Karpas-422 (cell line): ENCODE measurements around the gene PKNOX2. TPM values are rescaled to one million over a fixed set of nuclear protein-coding genes. Genes with fewer than 3 reads are reported as not detected.
A peak's percentile ranks its signal among the peaks of the same experiment; 100 is the strongest.

Source experiments
- DNase-seq: peaks from one replicate; pipeline ENCODE4 v3.0.0-alpha.2; 2015
- H2AFZ ChIP-seq: fragments of 200-600 bp; sonication (generic); 2 replicates; pipeline ENCODE4 v1.6.1; 2014; ENCODE audit warnings: antibody characterized with exemption, low read length, mixed read lengths
- H3K27ac ChIP-seq: fragments of 200-600 bp; sonication (generic); 2 replicates; pipeline ENCODE4 v1.5.1; 2014; ENCODE audit warnings: mild to moderate bottlenecking, low read length, moderate library complexity
- H3K27me3 ChIP-seq: fragments of 200-600 bp; sonication (generic); 2 replicates; pipeline ENCODE4 v1.6.1; 2014; ENCODE audit warnings: low read length, mixed read lengths
- H3K36me3 ChIP-seq: fragments of 200-600 bp; sonication (generic); 2 replicates; pipeline ENCODE4 v1.6.1; 2014; ENCODE audit warnings: low read length, mixed read lengths; ENCODE audit not compliant: insufficient read depth
- H3K4me1 ChIP-seq: fragments of 200-600 bp; sonication (generic); 2 replicates; pipeline ENCODE4 v1.6.1; 2014; ENCODE audit warnings: mild to moderate bottlenecking, low read length, mixed read lengths
- H3K4me2 ChIP-seq: fragments of 200-600 bp; sonication (generic); 2 replicates; pipeline ENCODE4 v1.6.1; 2014; ENCODE audit warnings: low read length, low read depth, mild to moderate bottlenecking; ENCODE audit not compliant: poor library complexity, severe bottlenecking
- H3K4me3 ChIP-seq: fragments of 200-600 bp; sonication (generic); 2 replicates; pipeline ENCODE4 v1.5.1; 2014; ENCODE audit warnings: mild to moderate bottlenecking, antibody characterized with exemption, low read length, mixed read lengths
- H3K79me2 ChIP-seq: fragments of 200-600 bp; sonication (generic); 2 replicates; pipeline ENCODE4 v1.6.1; 2014; ENCODE audit warnings: mild to moderate bottlenecking, low read length, mixed read lengths
- H3K9ac ChIP-seq: fragments of 200-600 bp; sonication (generic); 2 replicates; pipeline ENCODE4 v1.6.0; 2014; ENCODE audit warnings: low read length
- H3K9me2 ChIP-seq: fragments of 200-600 bp; sonication (generic), shearing (Covaris generic); replicated peaks from 2 replicates; pipeline ENCODE4 v1.6.0; 2014; ENCODE audit warnings: mild to moderate bottlenecking, low read length, moderate library complexity; ENCODE audit not compliant: insufficient read depth
- H3K9me3 ChIP-seq: fragments of 300-700, 200-600 bp; sonication (generic); 2 replicates; pipeline ENCODE4 v1.6.1; 2014; ENCODE audit warnings: low read length, mixed read lengths
- H4K20me1 ChIP-seq: fragments of 200-600 bp; sonication (generic); 2 replicates; pipeline ENCODE4 v1.6.1; 2014; ENCODE audit warnings: mild to moderate bottlenecking, antibody characterized with exemption, low read length, low read depth; ENCODE audit not compliant: insufficient read depth
- total RNA-seq: library from RNA; depleted of rRNA; stranded (reverse); fragments of >200 nt; shearing (Covaris generic); gene quantifications from 2 replicates; pipeline ENCODE4 v1.2.3, GENCODE V29; 2014; ENCODE audit warnings: low replicate concordance

The PKNOX2 gene
- total RNA-seq, 1 experiment from 2014 or later, result 1.5 TPM

GRCh38 chr11:125343718-125344131, 179.2 kb downstream of the PKNOX2 start:
- Histone ChIP-seq H3K79me2 (no peaks in the 10 kb centered on the region), H4K20me1 (no peaks in the 10 kb centered on the region), H3K4me1 (peaks cover 35% of the 10 kb centered on the region), H3K4me3 (no peak overlapping the region), H3K27me3 (no peaks in the 10 kb centered on the region), H3K9me2 (no peaks in the 10 kb centered on the region), H3K9me3 (no peaks in the 10 kb centered on the region), H3K27ac (no peak overlapping the region), H3K9ac (no peak overlapping the region), H3K36me3 (no peaks in the 10 kb centered on the region), H3K4me2 (no peak overlapping the region), H2AFZ (no peak overlapping the region)
- no peak for DNase-seq

- Histone ChIP-seq H3K36me3 (no peaks in the 10 kb centered on the region), H3K4me2 (no peak overlapping the region), H3K4me1 (peaks cover 43% of the 10 kb centered on the region), H3K79me2 (no peaks in the 10 kb centered on the region), H3K9me2 (no peaks in the 10 kb centered on the region), H3K4me3 (no peak overlapping the region), H2AFZ (no peak overlapping the region), H3K27me3 (no peaks in the 10 kb centered on the region), H4K20me1 (no peaks in the 10 kb centered on the region), H3K9ac (no peak overlapping the region), H3K9me3 (no peaks in the 10 kb centered on the region), H3K27ac (no peak overlapping the region)
- DNase-seq, result no peak
Measured at GRCh38 chr11:125344846-125345420, 180.4 kb downstream of the PKNOX2 start.

- Histone ChIP-seq H3K9me3 (no peaks in the 10 kb centered on the region), H3K9me2 (no peaks in the 10 kb centered on the region), H3K27ac (no peak overlapping the region), H3K4me3 (no peak overlapping the region), H4K20me1 (no peaks in the 10 kb centered on the region), H3K9ac (no peak overlapping the region), H3K79me2 (no peaks in the 10 kb centered on the region), H2AFZ (no peak overlapping the region), H3K36me3 (no peaks in the 10 kb centered on the region), H3K4me2 (no peak overlapping the region), H3K27me3 (no peaks in the 10 kb centered on the region), H3K4me1 (peaks cover 49% of the 10 kb centered on the region)
- peak; percentile 80 for DNase-seq
Measured at GRCh38 chr11:125345421-125346178, 181.0 kb downstream of the PKNOX2 start.

- Histone ChIP-seq H4K20me1 (no peaks in the 10 kb centered on the region), H3K4me1 (peaks cover 54% of the 10 kb centered on the region), H3K4me3 (no peak overlapping the region), H3K9me3 (no peaks in the 10 kb centered on the region), H3K27ac (no peak overlapping the region), H3K9ac (no peak overlapping the region), H2AFZ (no peak overlapping the region), H3K79me2 (no peaks in the 10 kb centered on the region), H3K9me2 (no peaks in the 10 kb centered on the region), H3K36me3 (no peaks in the 10 kb centered on the region), H3K4me2 (no peak overlapping the region), H3K27me3 (no peaks in the 10 kb centered on the region)
- no peak for DNase-seq
Measured at GRCh38 chr11:125346179-125346530, 181.6 kb downstream of the PKNOX2 start.

- Histone ChIP-seq H3K9ac (no peak overlapping the region), H3K4me2 (no peak overlapping the region), H3K4me3 (no peak overlapping the region), H2AFZ (no peak overlapping the region), H3K27ac (no peak overlapping the region), H3K27me3 (no peaks in the 10 kb centered on the region), H3K4me1 (peaks cover 54% of the 10 kb centered on the region), H3K79me2 (no peaks in the 10 kb centered on the region), H4K20me1 (no peaks in the 10 kb centered on the region), H3K9me2 (no peaks in the 10 kb centered on the region), H3K36me3 (no peaks in the 10 kb centered on the region), H3K9me3 (no peaks in the 10 kb centered on the region)
- DNase-seq, result no peak
Measured at GRCh38 chr11:125346565-125347260, 182.2 kb downstream of the PKNOX2 start.

- Histone ChIP-seq H3K4me3 (no peak overlapping the region), H2AFZ (no peak overlapping the region), H3K9ac (no peak overlapping the region), H3K27ac (no peak overlapping the region), H3K9me2 (no peaks in the 10 kb centered on the region), H3K4me1 (peaks cover 58% of the 10 kb centered on the region), H3K9me3 (no peaks in the 10 kb centered on the region), H3K4me2 (no peak overlapping the region), H3K79me2 (no peaks in the 10 kb centered on the region), H3K36me3 (no peaks in the 10 kb centered on the region), H4K20me1 (no peaks in the 10 kb centered on the region), H3K27me3 (no peaks in the 10 kb centered on the region)
- no peak for DNase-seq
Measured at GRCh38 chr11:125347261-125347585, 182.7 kb downstream of the PKNOX2 start.

GRCh38 chr11:125348141-125348651, 183.6 kb downstream of the PKNOX2 start:
- H3K9me3 ChIP-seq, result no peaks in the 10 kb centered on the region
- H3K27me3 ChIP-seq, result no peaks in the 10 kb centered on the region
- H3K36me3 ChIP-seq, result no peaks in the 10 kb centered on the region
- no peak overlapping the region for H3K9ac ChIP-seq
- H3K4me2 ChIP-seq, result no peak overlapping the region
- H3K4me3 ChIP-seq, result no peak overlapping the region
- H3K9me2 ChIP-seq, result no peaks in the 10 kb centered on the region
- H3K27ac ChIP-seq, result no peak overlapping the region
- H4K20me1 ChIP-seq, result no peaks in the 10 kb centered on the region
- no peak for DNase-seq
- no peak overlapping the region for H2AFZ ChIP-seq
- no peaks in the 10 kb centered on the region for H3K79me2 ChIP-seq
- peaks cover 61% of the 10 kb centered on the region for H3K4me1 ChIP-seq

GRCh38 chr11:125348674-125349309, 184.2 kb downstream of the PKNOX2 start:
- no peak overlapping the region for H3K4me3 ChIP-seq
- no peaks in the 10 kb centered on the region for H3K27me3 ChIP-seq
- no peaks in the 10 kb centered on the region for H4K20me1 ChIP-seq
- H3K36me3 ChIP-seq, result no peaks in the 10 kb centered on the region
- no peak overlapping the region for H3K4me2 ChIP-seq
- 0 out of 2 replicates have a peak overlapping the region, but pooled peaks have one; percentile 47 for H3K27ac ChIP-seq
- 0 out of 2 replicates have a peak overlapping the region, but pooled peaks have one; percentile 33 for H3K9ac ChIP-seq
- H3K79me2 ChIP-seq, result no peaks in the 10 kb centered on the region
- no peaks in the 10 kb centered on the region for H3K9me3 ChIP-seq
- peaks cover 67% of the 10 kb centered on the region for H3K4me1 ChIP-seq
- H3K9me2 ChIP-seq, result no peaks in the 10 kb centered on the region
- H2AFZ ChIP-seq, result no peak overlapping the region
- no peak for DNase-seq
